Neural crest cell (in vitro differentiated cells): ENCODE data around the gene DDX1. TPM values are rescaled to one million over a fixed set of nuclear protein-coding genes. Genes with fewer than 3 reads are reported as not detected.

ENCODE experiments used
- DNase-seq: peaks from one replicate; pipeline ENCODE4 v3.0.0; 2021; ENCODE audit warnings: low read depth, mixed read lengths, low spot score
- H3K27ac Mint-ChIP-seq: one replicate; pipeline ENCODE4 v1.8.0; 2021; ENCODE audit warnings: mild to moderate bottlenecking, mixed read lengths; ENCODE audit not compliant: unreplicated experiment
- H3K27me3 Mint-ChIP-seq: 2 replicates; pipeline ENCODE4 v1.8.0; 2021; ENCODE audit warnings: low read depth, mild to moderate bottlenecking, mixed read lengths
- H3K36me3 Mint-ChIP-seq: 2 replicates; pipeline ENCODE4 v1.8.0; 2021; ENCODE audit warnings: low read depth, mild to moderate bottlenecking, mixed read lengths
- H3K4me1 Mint-ChIP-seq: 2 replicates; pipeline ENCODE4 v1.8.0; 2021; ENCODE audit warnings: mixed read lengths
- H3K4me3 Mint-ChIP-seq: one replicate; pipeline ENCODE4 v1.8.0; 2021; ENCODE audit warnings: mild to moderate bottlenecking, mixed read lengths
- H3K9me3 Mint-ChIP-seq: 2 replicates; pipeline ENCODE4 v1.8.0; 2021; ENCODE audit warnings: mixed read lengths
- total RNA-seq: library from RNA; stranded (reverse); gene quantifications from 2 replicates; pipeline ENCODE4 v1.2.1, GENCODE V29; 2021
- TF ChIP-seq, protein P1 (sequence below): fragments of 200-600 bp; sonication (generic); conservative IDR thresholded peaks from 2 replicates; pipeline ENCODE4 v1.5.0; 2021; ENCODE audit warnings: antibody characterized with exemption, mild to moderate bottlenecking

DDX1 gene
- total RNA-seq, 1 donor from 2014 or later = 154 TPM

DNA sequence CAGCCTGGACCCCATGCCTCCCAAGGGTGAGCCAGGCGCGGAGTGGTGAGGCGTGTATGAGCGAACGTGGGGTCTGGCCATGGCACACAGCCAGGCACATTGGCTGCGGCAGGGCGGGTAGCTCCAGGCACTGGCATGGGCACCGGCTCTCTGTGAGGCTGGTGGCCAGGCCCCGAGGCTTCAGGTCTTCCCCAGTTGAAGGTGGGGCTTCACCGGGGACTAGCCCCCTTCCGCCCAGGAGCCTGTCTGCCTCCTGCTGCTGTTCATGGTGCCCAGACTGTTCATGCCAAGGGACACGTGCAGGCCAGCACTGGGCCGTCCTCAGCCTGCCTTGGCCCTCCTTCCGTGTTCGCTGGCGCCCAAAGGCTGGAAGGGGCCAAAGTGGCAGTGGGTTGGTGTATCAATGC lies 26.8 kb downstream of the DDX1 start:
- H3K27me3 Mint-ChIP-seq = no peaks in the 10 kb centered on the region
- H3K27ac Mint-ChIP-seq = no peak overlapping the region
- H3K4me1 Mint-ChIP-seq = no peaks in the 10 kb centered on the region
- no peak for DNase-seq
- H3K9me3 Mint-ChIP-seq = no peaks in the 10 kb centered on the region
- H3K36me3 Mint-ChIP-seq = peaks cover 30% of the 10 kb centered on the region
- TF ChIP-seq, protein P1, sequence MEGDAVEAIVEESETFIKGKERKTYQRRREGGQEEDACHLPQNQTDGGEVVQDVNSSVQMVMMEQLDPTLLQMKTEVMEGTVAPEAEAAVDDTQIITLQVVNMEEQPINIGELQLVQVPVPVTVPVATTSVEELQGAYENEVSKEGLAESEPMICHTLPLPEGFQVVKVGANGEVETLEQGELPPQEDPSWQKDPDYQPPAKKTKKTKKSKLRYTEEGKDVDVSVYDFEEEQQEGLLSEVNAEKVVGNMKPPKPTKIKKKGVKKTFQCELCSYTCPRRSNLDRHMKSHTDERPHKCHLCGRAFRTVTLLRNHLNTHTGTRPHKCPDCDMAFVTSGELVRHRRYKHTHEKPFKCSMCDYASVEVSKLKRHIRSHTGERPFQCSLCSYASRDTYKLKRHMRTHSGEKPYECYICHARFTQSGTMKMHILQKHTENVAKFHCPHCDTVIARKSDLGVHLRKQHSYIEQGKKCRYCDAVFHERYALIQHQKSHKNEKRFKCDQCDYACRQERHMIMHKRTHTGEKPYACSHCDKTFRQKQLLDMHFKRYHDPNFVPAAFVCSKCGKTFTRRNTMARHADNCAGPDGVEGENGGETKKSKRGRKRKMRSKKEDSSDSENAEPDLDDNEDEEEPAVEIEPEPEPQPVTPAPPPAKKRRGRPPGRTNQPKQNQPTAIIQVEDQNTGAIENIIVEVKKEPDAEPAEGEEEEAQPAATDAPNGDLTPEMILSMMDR = no peak
- no peak overlapping the region for H3K4me3 Mint-ChIP-seq

DNA sequence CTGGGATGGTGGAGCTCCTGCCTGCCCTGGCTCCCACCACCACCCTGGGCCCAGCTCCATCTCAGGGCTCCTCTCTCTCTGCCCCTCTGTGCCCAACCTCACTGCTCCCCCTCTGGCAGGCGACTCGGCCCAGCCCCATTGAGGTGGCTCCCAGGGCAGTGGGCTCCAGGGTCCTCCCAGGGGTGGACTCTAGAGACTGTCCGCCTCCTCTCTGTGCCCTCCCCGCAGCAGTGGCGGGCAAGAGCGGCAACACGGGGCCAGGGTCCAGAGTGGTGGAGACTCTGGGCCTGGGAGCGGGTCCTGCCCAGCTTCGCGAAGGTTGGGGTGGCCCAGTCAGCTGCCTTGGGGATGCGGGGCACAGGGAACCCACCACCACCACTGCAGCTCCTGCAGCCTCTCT lies 27.4 kb downstream of the DDX1 start:
- TF ChIP-seq, protein P1 = no peak
- Mint-ChIP-seq H3K4me3 (no peak overlapping the region), H3K36me3 (peaks cover 32% of the 10 kb centered on the region), H3K27ac (no peak overlapping the region), H3K27me3 (no peaks in the 10 kb centered on the region), H3K4me1 (no peaks in the 10 kb centered on the region), H3K9me3 (no peaks in the 10 kb centered on the region)
- DNase-seq = no peak

DNA sequence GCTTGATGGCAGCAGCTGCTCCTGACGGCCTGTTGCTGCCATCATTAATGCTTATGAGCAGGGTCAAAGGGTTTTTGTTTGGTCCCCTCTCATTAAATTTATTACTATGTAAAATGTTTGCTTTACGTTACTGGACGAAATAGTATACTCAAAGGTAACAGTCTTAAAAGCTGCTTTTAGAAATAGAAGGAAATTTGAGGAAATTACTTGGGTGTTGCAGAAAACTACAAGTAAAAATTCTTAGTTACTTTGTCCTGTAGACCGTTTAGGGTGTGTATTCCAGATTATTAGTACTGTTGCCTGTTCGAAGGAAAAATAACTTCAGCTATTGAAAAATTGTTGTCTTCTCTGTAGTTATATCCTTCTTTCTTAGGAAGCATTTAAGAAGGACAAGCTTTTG lies 27.8 kb downstream of the DDX1 start:
- H3K9me3 Mint-ChIP-seq = no peaks in the 10 kb centered on the region
- no peaks in the 10 kb centered on the region for H3K27me3 Mint-ChIP-seq
- H3K4me1 Mint-ChIP-seq = no peaks in the 10 kb centered on the region
- TF ChIP-seq, protein P1 = no peak
- peaks cover 32% of the 10 kb centered on the region for H3K36me3 Mint-ChIP-seq
- H3K4me3 Mint-ChIP-seq = no peak overlapping the region
- no peak for DNase-seq
- no peak overlapping the region for H3K27ac Mint-ChIP-seq

DNA sequence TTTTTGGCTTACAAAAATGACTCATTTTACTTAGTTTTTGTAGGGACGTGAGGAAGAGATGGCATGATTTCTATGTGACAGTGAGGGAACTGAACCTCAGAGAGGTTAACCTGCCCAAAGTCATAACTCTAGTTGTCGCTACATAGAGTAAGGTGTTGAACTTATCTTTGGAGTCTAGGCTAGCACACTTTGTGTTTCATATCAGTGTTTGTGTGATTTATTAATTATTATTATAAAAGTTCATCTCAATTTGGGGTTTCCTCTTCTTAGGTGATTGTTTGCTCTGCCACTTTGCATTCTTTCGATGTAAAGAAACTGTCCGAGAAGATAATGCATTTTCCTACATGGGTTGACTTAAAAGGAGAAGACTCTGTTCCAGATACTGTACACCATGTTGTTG lies 28.3 kb downstream of the DDX1 start:
- no peak for DNase-seq

DNA sequence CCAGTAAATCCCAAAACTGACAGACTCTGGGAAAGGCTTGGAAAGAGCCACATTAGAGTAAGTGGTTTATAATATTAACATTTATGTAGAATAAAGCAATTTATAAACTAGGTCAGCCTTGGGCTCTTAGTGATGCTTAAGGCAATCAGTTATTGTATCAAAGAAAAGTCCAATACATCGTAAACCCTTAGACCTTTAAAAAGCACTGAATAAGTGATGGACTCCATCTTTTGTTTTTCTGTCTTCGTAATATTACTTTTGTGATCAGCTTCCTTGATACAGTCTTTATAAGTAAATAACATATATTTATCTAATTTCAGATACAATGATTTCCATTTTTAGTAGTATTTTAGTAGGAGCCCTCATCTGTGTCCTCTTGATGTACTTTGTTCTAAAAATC lies 28.7 kb downstream of the DDX1 start:
- no peaks in the 10 kb centered on the region for H3K4me1 Mint-ChIP-seq
- DNase-seq = no peak
- H3K27me3 Mint-ChIP-seq = no peaks in the 10 kb centered on the region
- TF ChIP-seq, protein P1 = no peak
- H3K36me3 Mint-ChIP-seq = peaks cover 28% of the 10 kb centered on the region
- no peak overlapping the region for H3K27ac Mint-ChIP-seq
- no peak overlapping the region for H3K4me3 Mint-ChIP-seq
- no peaks in the 10 kb centered on the region for H3K9me3 Mint-ChIP-seq

More for the DNA sequence above, 28.3 kb downstream of the DDX1 start:
- peaks cover 30% of the 10 kb centered on the region for H3K36me3 Mint-ChIP-seq
- no peak overlapping the region for H3K27ac Mint-ChIP-seq
- H3K4me1 Mint-ChIP-seq = no peaks in the 10 kb centered on the region
- no peak overlapping the region for H3K4me3 Mint-ChIP-seq
- no peaks in the 10 kb centered on the region for H3K9me3 Mint-ChIP-seq
- no peaks in the 10 kb centered on the region for H3K27me3 Mint-ChIP-seq
- TF ChIP-seq, protein P1 = no peak
